LHCN-M2 (cell line): Measurements from ENCODE around the gene NETO2. TPM values are rescaled to one million over a fixed set of nuclear protein-coding genes. Genes with fewer than 3 reads are reported as not detected.
"Not testable (repeated sequence)": the region's sequence is repeated elsewhere in the genome, so short reads cannot be mapped to it uniquely, and the experiment has no call there.

Source experiments
- DNase-seq: peaks from one replicate; pipeline ENCODE4 v3.0.0-alpha.2; 2012; ENCODE audit warnings: low read depth
- total RNA-seq: library from RNA; depleted of rRNA; stranded (reverse); fragments of >200 nt; gene quantifications from 2 replicates; pipeline ENCODE4 v1.2.3, GENCODE V29; 2014

The NETO2 gene
- total RNA-seq, 1 experiment from 2014 or later, result 33.0 TPM

DNA sequence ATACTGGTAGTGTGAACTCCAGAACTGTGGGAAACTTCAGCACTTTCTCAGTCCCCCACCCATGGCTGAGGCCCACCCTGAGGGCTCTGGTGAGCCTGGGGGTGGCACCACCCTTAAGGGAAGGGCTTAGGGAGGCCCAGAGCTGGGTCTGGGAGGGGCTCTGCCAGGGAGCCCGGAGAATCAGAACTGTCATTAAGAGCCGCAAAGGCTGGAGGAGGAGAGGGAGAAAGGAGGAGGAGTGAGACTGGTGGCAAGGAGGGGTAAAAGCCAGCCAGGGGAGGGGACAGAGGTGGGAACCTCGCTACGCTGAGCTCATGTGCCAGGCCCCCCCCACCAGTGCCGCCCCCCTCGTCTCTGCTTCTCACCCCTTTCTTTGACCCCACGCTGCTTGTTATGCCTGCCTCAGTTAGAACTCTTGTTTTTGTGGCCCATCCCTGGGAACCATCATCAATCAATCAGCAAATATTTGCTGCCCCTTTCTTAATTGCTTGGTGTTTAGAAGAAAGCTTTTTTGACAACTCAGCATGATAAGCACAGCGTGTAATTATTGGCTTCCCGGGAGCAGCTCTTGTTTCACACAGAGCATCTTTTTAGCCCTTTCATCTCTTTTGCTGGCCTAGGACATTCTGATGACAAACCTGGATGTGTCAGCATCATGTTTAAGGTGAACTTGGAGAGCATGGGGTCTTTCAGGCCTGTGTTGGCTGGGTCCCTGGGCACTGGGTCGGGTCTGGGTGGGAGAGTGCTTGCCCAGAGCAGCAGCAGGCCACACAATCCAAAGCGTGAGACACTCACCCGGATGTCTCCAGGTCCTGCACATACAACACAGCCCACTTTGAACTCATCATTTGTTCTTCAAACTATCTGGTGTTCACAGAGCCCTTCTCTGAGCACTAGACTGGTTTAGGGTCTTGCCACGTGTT lies 77.7 kb downstream of the NETO2 start:
- DNase-seq, result no peak

DNA sequence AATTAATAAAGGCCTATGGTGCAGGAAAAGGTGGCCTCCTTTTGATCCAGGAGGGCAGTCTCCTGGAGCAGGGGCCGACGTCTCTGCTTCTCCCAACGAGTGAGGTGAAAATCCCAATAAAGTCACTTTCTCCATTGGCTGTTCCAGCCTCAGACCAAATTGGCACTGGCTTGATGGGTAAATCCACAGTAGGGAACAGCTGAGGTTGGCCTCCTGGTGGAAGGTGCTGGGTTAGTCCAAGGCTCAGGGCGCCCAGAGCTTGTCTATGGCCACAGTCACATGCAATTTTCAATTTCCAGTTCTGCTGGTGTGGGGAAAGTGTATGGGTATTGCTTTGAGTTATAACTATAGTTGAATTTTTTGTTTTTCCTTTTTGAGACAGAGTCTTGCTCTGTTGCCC lies 79.0 kb downstream of the NETO2 start:
- DNase-seq, result no peak

DNA sequence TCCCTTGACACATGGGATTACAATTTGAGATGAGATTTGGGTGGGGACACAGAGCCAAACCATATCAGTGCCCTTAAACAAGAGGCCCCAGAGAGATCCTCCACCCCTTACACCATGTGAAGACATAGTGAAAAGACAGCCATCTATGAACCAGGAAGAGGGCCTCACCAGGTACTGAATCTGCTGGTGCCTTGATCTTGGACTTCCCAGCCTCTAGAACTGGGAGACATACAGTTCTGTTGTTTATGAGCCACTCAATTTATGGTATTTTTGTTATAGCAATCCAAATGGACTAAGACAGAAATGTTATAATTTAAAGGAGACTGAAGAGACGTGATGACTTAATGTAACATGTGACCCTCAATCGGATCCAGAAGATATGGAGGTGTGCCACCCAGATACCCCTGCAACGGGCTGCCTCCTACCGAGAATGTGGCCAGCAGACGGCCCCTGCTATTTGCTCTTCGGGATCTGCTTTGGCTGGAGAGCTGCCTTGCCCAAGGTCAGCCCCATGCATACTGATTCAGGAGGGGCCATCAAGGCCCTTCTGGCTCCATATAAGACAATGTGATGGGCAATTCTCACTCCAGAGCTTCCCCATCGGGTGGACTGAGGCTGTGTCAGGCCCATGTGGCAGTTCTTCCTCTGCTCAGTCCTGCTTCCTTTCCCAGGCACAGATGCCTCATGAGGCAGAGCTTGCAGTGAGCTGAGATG lies 80.6 kb downstream of the NETO2 start:
- no peak for DNase-seq

DNA sequence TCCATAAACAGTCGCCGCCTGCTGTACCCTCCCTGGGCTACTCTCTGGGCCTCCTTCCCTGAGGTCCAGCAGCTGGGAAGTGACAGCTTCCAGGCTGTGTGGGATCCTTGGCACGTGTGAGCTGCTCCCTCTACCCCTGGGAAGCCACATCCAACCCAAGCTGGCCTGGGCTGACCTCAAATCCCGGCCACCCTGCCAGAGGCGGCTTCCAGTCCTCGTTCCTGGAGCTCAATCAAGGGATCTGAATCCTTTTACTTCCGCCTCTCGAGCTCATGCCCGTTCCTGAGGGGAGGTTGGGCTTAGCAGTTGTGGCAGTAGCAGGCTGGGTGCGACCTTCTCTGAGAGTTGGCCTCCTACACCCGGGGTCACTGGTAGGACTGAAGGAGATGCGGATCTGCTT lies 82.5 kb downstream of the NETO2 start:
- DNase-seq, result no peak

DNA sequence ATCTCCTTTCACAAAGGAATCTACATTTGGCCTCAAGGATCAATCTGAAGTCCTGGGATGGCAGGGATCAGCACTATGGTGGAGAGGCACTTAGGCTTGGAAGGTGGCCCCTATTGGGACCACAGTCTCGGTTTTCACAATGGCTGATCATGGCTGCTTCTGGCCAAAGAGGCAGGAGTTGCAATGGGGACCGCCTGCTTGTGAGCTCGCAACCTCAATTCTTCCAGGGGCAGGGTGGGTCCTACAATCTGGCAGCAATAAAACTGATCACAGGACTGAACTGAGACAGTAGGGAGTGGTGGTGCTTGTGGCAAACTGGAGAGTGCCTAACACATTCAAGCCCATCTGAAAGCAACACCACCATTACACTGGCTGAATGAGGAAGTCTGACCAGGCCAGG lies 83.1 kb downstream of the NETO2 start:
- no peak for DNase-seq

DNA sequence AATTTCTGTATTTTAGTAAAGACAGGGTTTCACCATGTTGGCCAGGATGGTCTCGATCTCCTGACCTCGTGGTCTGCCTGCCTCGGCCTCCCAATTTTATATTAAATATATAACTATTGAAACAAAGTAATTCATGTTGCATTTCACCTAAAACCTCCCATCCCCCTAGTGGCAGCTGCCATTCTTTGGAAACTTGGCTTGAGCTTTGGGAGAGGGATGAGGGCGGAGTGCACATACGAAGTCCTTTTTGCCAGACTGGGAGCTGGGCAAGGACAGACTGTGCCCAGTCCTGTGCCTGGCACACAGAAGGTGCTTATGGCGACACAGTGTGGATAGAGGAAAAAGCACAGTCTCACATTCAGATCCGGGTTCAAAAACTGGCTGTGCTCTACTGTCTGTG lies 83.8 kb downstream of the NETO2 start:
- no peak for DNase-seq

DNA sequence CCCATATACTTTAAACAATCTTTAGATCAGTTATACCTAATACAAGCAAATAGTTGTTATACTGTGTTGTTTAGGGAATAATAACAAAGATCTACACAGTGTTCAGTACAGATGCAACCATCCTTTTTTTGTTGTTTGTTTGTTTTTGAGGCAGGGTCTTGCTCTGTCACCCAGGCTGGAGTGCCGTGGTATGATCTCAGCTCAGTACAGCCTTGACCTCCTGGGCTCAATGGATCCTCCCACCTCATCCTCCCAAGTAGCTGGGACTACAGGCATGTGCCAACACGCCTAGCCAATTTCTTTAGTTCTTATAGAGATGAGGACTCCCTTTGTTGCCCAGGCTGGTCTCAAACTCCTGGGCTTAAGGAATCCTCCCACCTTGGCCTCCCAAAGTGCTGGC lies 84.6 kb downstream of the NETO2 start:
- DNase-seq, result not testable (repeated sequence)

DNA sequence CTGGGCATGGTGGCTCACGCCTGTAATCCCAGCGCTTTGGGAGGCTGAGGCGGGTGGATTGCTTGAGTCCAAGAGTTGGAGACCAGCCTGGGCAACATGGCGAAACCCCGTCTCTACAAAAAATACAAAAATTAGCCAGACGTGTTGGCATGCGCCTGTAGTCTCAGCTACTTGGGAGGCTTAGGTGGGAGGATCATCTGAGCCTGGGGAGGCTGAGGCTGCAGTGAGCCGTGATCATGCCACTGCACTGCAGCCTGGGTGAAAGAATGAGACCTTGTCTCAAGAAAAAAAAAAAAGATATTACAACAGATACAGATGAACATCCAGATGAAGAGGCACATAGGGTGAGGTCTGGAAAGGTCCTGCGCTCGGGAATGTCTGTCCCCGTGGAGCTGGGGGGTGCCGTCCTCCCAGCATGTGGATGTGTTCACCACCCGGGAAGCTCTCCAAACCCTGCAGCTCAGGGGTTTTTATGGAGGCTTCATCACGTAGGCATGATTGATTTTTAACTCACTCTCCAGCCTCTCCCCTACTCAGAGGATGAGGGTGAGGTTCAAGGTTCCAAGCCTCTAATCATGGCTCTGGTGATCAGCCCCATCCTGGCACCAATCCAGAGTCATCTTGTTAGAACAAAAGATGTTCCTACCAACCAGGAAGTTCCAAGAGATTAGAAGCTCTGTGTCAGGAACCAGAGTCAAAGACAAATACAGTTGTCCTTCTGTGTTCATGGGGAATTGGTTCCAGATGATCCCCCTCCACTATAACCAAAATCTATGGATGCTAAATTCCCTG lies 85.3 kb downstream of the NETO2 start:
- no peak for DNase-seq

DNA sequence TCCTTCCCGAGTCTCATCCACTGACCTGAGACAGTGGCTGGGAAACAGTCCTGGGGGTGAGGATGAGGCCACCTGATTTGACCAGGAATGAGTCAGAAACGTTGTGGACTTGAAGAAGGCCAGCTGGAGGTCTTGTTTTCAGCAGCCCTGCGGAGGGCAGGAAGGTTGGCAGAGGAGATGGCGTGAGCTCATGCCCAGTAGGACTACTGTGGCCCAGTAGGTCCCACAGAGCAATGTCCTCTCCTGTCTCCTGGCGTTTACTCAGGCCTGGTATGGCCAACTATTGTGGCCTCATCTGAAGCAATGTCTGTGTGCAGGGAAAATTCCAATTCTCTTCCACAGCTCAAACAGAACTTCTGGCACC lies 86.1 kb downstream of the NETO2 start:
- DNase-seq, result no peak

DNA sequence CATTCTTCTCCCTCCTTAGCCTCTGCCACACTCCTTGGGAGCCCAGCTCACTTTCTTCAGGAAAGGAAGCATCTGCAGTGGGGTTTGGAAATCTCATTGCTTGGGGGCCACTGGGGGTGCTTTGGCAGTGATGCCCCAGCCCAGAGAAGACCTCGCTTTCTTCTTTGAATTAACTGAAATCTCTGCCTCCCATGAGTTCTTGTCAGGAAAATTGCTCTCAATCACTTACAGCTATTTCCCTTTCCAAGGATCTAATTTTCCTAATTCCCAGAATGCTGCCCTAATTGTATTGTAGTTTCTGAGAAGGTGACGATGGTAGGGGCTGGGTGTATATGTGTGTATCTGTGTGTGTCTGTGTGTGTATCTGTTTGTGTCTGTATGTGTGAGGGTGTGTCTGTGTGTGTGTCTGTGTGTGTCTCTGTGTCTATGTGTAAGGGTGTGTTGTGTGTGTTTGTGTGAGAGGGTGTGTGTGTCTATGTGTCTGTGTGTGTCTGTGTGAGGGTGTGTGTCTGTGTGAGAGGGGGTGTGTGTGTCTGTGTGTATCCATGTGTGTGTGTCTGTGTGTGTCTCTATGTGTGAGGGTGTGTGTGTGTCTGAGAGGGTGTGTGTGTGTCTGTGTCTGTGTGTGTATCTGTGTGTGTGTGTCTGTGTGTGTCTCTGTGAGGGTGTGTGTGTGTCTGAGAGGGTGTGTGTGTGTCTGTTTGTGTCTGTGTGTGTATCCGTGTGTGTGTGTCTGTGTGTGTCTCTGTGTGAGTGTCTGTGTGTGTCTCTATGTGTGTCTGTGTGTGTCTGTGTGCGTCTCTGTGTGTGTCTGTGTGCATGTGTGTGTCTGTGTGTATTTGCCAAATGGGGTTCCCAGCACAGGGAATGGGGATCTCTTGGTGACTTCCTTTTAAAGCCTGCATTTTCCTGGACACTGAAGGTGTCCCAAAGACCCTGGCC lies 86.8 kb downstream of the NETO2 start:
- DNase-seq, result no peak

DNA sequence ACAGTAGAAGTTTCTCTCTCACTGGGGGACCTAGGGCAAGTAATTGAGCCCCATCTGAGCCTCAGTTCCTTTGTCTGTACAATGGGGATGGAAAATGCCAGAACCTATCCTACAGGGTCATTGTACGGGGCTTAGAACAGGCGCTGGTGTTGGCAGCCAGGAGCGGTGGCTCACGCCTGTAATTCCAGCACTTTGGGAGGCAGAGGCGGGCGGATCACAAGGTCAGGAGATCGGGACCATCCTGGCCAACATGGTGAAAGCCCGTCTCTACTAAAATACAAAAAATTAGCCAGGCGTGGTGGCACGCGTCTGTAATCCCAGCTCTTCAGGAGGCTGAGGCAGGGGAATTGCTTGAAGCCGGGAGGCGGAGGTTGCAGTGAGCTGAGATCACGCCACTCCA lies 87.7 kb downstream of the NETO2 start:
- DNase-seq, result not testable (repeated sequence)

DNA sequence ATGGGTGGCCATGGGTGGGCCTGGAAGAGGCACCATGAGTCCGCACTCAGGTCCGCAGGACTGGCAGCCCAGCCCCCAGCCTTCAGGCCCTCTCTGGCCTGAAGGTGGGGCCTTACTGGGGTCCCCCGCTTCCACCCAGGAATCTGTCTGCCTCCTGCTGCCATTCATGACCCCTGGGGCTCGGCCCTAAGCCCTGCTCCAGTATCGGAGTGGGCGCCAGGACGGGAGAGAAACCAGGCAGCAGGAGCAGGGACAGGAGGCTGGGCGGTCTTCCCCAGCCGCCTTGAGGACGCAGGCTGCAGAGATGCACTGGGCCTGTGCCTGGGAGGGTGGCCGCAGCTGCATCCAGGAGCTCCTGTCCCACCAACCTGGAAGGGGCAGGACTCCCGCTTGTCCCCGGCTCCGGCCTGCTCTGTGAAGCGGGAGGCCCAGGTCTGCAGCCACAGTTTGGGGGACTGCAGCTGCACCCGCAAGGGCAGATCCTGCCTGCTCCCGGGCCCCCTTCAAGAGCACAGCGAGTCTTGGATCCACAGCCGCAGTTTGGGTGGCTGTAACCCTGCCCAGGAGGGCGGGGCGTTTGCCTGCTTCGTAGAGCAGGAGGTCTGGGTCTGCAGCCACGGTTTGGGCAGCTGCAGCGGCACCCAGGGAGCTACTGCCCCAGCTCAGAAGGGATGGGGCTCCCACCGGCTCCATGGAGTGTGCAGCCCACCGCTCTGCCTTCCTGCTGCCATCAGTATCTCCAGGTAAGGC lies 88.4 kb downstream of the NETO2 start:
- DNase-seq, result no peak

DNA sequence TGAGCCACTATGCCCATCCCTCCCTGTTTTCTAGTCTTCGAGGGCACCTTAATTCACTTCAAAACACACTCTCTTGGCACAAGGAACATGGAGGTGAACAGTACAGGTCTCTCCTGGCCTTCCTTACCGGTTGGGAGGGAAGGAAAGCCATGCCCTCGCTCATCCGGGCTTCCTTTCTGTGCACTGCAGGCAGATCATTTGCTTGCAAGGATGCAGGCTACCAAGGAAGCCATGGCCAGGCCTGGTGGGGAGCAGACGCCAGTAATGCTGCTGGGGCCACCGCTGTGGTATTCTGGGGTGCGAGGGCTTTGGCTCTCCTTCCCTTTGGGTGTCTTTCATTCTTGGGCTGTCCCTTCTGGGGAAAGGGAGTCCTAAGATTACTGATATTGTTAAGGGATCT lies 89.4 kb downstream of the NETO2 start:
- DNase-seq, result no peak

DNA sequence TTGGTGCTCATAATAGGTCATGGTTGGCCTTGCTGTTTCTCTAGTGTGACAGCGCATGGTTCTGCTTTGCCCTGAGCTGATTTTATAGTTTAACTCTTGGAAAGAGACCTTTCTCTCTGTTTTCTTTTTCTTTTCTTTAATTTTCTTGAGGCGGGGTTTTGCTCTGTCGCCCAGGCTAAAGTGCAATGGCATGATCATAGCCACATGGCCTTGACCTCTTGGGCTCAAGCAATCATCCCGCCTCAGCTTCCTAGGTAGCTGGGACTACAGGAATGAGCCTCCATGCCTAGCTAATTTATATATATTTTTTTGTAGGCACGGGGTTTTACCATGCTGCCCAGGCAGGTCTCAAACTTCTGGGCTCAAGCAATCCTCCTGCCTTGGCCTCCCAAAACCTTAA lies 89.8 kb downstream of the NETO2 start:
- no peak for DNase-seq

DNA sequence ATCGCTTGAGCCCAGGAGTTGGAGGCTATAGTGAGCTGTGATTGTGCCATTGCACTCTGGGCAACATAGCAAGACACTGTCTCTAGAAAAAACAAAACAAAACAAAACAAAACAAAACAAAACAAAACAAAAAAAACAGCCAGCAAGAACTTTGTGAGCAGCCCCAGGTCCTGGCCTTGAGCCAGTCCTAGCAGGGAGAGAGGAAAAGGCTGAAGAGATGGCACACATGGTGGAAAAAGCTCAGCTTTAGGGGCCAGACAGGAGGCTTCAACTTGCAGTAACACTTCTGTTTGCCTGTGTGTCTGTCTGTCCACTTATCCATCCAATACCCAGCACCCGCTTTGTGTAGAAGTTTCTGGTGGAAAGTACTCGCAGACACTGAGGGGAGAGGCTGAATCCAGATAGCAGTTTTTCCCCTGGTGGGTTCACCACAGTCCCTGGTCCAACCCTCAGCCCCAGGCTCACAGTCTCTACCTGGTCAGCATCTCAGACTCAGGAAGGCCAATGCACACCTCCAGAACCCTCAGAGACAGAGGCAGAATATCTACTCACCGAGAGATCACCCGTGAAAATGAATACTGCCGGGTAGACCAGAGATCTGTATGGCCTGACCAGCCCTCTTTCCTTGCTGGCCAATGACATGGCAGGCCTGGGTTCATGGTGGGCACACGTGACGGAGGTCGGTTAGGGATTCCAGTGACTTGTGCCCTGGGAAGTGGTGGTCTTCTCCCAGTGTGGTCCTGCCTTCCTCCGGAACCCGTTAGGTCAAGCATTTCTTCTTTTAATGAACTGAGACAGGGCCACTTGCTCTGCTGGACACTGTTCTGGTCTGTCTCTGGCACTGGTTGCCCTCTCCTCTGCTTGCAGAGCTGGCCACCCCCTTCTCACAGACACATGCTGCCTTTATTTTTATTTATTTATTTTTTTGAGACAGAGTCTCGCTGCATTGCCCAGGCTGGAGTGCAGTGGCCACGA lies 90.8 kb downstream of the NETO2 start:
- DNase-seq, result no peak

DNA sequence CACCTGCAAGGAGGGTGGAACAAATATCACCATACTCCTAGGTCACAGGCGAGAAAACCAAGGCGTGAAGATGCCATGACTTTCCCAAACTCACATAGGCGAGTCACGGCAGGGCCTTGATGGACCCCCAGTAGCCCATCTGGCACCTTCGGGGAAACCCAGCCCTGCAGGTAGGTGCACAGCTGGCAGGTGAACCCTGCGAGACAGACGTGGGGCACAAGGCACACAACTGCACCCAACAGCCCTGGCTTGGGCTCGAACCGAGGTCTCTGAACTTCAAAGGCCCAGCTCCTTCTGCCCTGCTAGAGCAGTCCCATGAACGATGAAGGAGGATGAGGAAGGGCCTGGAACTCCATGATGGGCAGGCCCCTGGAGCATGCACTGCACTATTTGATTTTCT lies 92.7 kb downstream of the NETO2 start:
- no peak for DNase-seq

DNA sequence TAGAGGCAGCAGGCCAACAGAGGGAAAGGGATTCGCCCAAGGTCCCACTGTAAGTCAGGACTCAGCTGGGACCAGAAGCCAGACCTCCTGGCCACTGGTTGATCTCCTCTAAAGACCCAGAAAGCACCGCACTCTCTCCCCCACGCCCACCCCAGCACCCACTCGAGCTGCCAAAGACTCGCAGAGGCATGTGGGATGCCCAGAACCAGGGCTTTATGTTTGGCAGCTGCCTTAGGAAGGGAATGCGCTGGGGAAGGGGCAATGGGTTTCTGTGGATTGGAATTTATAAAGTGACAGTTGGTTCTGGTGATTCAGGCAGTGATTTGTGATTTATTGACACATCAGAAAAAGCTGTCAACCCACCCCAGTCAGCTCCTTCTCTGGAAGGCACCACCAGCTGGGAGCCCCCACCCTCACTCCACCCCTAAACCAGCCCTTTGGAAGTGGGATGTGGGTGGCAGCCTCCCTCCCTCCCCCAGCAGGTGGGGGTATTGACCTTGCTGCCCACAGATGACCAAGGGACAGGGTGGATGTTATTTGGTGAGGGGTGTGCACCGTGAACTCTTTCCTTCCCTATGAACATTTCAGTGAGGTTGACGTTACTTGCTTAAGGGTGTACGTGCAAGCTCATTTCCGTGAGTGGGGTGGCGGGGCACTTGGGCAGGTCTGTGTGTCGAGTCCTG lies 93.7 kb downstream of the NETO2 start:
- no peak for DNase-seq

DNA sequence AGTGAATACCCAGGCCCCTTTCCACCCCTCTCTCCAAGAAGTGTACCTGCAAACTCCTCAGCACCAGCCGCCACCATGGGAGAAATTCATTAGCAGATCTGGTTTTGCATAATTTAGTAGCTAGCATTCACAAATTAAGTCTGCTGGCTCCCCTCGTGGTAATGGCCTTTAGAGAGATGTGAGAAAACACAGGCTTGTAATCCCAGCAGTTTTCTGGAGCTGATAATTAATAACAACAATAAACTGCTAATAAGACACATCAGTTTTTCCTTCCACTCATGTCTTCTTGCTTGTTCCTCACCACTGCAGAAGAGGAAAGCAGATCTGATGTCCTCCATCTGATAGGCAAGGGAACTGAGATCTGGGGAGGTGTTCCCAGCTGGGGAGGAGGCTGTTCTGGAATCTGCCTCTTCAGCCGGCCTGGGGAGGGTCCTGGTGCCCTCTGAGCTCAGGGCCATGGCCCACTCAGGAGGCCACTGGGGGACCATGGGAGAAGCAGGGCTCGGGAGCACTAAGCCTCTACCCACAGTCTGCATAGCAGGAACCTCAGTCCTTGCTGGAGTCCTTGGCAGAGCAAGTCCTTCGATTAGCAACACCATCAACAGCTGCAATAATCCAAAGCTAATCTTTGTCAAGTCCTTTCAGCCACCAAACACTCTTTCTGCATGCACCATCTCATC lies 96.1 kb downstream of the NETO2 start:
- DNase-seq, result no peak
